C4-2B (cell line): Measurements from ENCODE around the gene PHETA2.

Experiments used
- H3K27ac ChIP-seq: fragments of 450-650 bp; 2 replicates; pipeline ENCODE4 v1.5.1; 2017
- CTCF ChIP-seq: fragments of 450-650 bp; conservative IDR thresholded peaks from 2 replicates; pipeline ENCODE4 v1.5.1; 2017; ENCODE audit warnings: mild to moderate bottlenecking
- ZFX ChIP-seq: fragments of 450-650 bp; IDR thresholded peaks from 2 replicates; pipeline ENCODE4 v1.6.1; 2017

PHETA2 gene

GRCh38 chr22:42070517-42071422 is 3.3 kb upstream of the PHETA2 start, which contains the start of gene NAGA:
Gene NAGA (minus strand): TSS chr22:42070812. CDS start chr22:42070297, 515 bp downstream.
- H3K27ac ChIP-seq, result peak within 1 kb of the TSS; percentile 81
- TF ChIP-seq ZFX, result peak; percentile 60; the same call in 1 of the 2 replicates
- no peak for TF ChIP-seq CTCF

GRCh38 chr22:42071508-42071907 is 2.5 kb upstream of the PHETA2 start:
- H3K27ac ChIP-seq, result peak overlapping the region; percentile 81

- no peak overlapping the region for H3K27ac ChIP-seq
- TF ChIP-seq ZFX (no peak), CTCF (no peak)
Measured at GRCh38 chr22:42072606-42073330, 1.3 kb upstream of the PHETA2 start.

- no peak overlapping the region for H3K27ac ChIP-seq
- TF ChIP-seq ZFX (no peak), CTCF (no peak)
Measured at GRCh38 chr22:42073621-42074041, 417 bp upstream of the PHETA2 start.

- H3K27ac ChIP-seq, result no peak overlapping the region
Measured at GRCh38 chr22:42074846-42075676, 1.0 kb downstream of the PHETA2 start.

GRCh38 chr22:42076764-42077485 is 2.9 kb downstream of the PHETA2 start:
- TF ChIP-seq CTCF (no peak), ZFX (no peak)
- H3K27ac ChIP-seq, result no peak overlapping the region

More at GRCh38 chr22:42074846-42075676, 1.0 kb downstream of the PHETA2 start:
- TF ChIP-seq CTCF (no peak), ZFX (no peak)
